SK-N-SH (cell line): ENCODE data around the gene FMNL2. TPM values are rescaled to one million over a fixed set of nuclear protein-coding genes. Genes with fewer than 3 reads are reported as not detected.

Experiments used
- CTCF ChIA-PET: fragments of 300-600, 350-600 bp; formaldehyde crosslinking; extraction: SDS; loops from one replicate; lab custom pipeline; 2021; lab: Yijun Ruan, JAX
- POLR2A ChIA-PET: fragments of 350-600 bp; sonication (Branson Sonifier 250); formaldehyde crosslinking; extraction: SDS; loops from one replicate; lab custom pipeline; 2020; ENCODE audit warnings: antibody characterized with exemption, inconsistent platforms; lab: Yijun Ruan, JAX
- DNase-seq: peaks from one replicate; pipeline ENCODE4 v3.0.0; 2012
- H2AFZ ChIP-seq: fragments of 200-600 bp; sonication (generic); 2 replicates; pipeline ENCODE4 v1.8.1; 2016; ENCODE audit warnings: antibody characterized with exemption, mild to moderate bottlenecking, low read depth
- H3F3A ChIP-seq: fragments of 200-600 bp; sonication (generic); replicated peaks from 2 replicates; pipeline ENCODE3; 2016; ENCODE audit warnings: antibody characterized with exemption, mild to moderate bottlenecking; ENCODE audit not compliant: insufficient read depth
- H3K27ac ChIP-seq, 2 experiments: fragments of 200-500 bp in 1 of 2; fragments of 200-600 bp in 1 of 2; sonication (Bioruptor generic) in 1 of 2; sonication (generic), shearing (Covaris generic) in 1 of 2; 2 replicates each; pipeline versions ENCODE4 v1.5.1 to v1.6.1; 2014 to 2016; ENCODE audit warnings: low read depth in 2 of 2, inconsistent platforms in 1 of 2, low read length in 1 of 2, mild to moderate bottlenecking in 1 of 2, mixed read lengths in 1 of 2
- H3K27me3 ChIP-seq: fragments of 200-600 bp; sonication (generic), shearing (Covaris generic); 2 replicates; pipeline ENCODE4 v1.6.1; 2016; ENCODE audit warnings: mixed run types; ENCODE audit not compliant: insufficient read depth
- H3K36me3 ChIP-seq, 2 experiments: fragments of 200-500 bp in 1 of 2; fragments of 200-600 bp in 1 of 2; sonication (Bioruptor generic) in 1 of 2; sonication (generic) in 1 of 2; replicated peaks in 1 of 2; 2 replicates each; pipeline versions ENCODE3 to v1.5.1; 2014 to 2016; ENCODE audit warnings: low read length in 1 of 2, mild to moderate bottlenecking in 1 of 2; ENCODE audit not compliant: insufficient read depth in 2 of 2, control insufficient read depth in 1 of 2
- H3K4me1 ChIP-seq, 2 experiments: fragments of 200-500 bp in 1 of 2; fragments of 200-600 bp in 1 of 2; sonication (Bioruptor generic) in 1 of 2; sonication (generic), shearing (Covaris generic) in 1 of 2; 2 replicates each; pipeline versions ENCODE4 v1.5.1 to v1.6.1; 2014 to 2016; ENCODE audit warnings: low read depth in 1 of 2, low read length in 1 of 2, mixed run types in 1 of 2; ENCODE audit not compliant: insufficient read depth in 2 of 2, control insufficient read depth in 1 of 2
- H3K4me2 ChIP-seq: fragments of 200-600 bp; sonication (generic), shearing (Covaris generic); 2 replicates; pipeline ENCODE4 v1.6.1; 2017; ENCODE audit warnings: mixed run types
- H3K4me3 ChIP-seq, 2 experiments: fragments of 200-500 bp in 1 of 2; fragments of 200-600 bp in 1 of 2; sonication (Bioruptor generic) in 1 of 2; sonication (generic), shearing (Covaris generic) in 1 of 2; 2 replicates each; pipeline versions ENCODE4 v1.5.1 to v1.8.1; 2014 to 2016; ENCODE audit warnings: low read depth in 2 of 2, inconsistent platforms in 1 of 2, low read length in 1 of 2, mild to moderate bottlenecking in 1 of 2, mixed read lengths in 1 of 2, moderate library complexity in 1 of 2
- H3K79me2 ChIP-seq: fragments of 200-600 bp; sonication (generic); 2 replicates; pipeline ENCODE4 v1.8.1; 2017; ENCODE audit warnings: mild to moderate bottlenecking; ENCODE audit not compliant: insufficient read depth
- H3K9ac ChIP-seq: fragments of 200-600 bp; sonication (generic); 2 replicates; pipeline ENCODE4 v1.6.1; 2017; ENCODE audit warnings: mixed run types
- H3K9me2 ChIP-seq: fragments of 200-600 bp; sonication (generic); 2 replicates; pipeline ENCODE4 v1.6.1; 2017; ENCODE audit warnings: mixed run types
- H3K9me3 ChIP-seq: fragments of 200-600 bp; sonication (generic); 2 replicates; pipeline ENCODE4 v1.6.1; 2017; ENCODE audit warnings: mixed run types, mild to moderate bottlenecking, moderate library complexity
- H4K20me1 ChIP-seq: fragments of 200-600 bp; sonication (generic); 2 replicates; pipeline ENCODE4 v1.6.1; 2017; ENCODE audit warnings: mild to moderate bottlenecking, mixed run types; ENCODE audit not compliant: insufficient read depth
- EP300 ChIP-seq, 2 experiments: IDR thresholded peaks; 2 replicates each; pipeline versions ENCODE4 v1.4.0 to v1.6.1; 2012; ENCODE audit warnings: borderline replicate concordance in 1 of 2, low read depth in 1 of 2, low read length in 1 of 2
- FOXJ3 ChIP-seq: sonication (generic); formaldehyde crosslinking; IDR thresholded peaks from 2 replicates; pipeline ENCODE4 v1.5.1; 2020; ENCODE audit warnings: mild to moderate bottlenecking, missing genetic modification reagents
- GATA2 ChIP-seq: sonication (generic); formaldehyde crosslinking; IDR thresholded peaks from 2 replicates; pipeline ENCODE4 v1.5.0; 2020; ENCODE audit warnings: mild to moderate bottlenecking, missing genetic modification reagents
- NRF1 ChIP-seq: IDR thresholded peaks from 2 replicates; pipeline ENCODE4 v1.6.1; 2012; ENCODE audit warnings: low read depth, mild to moderate bottlenecking, low read length
- POLR2AphosphoS5 ChIP-seq: IDR thresholded peaks from 2 replicates; pipeline ENCODE4 v1.6.1; 2012; ENCODE audit warnings: low read depth, low read length
- SIN3A ChIP-seq: IDR thresholded peaks from 2 replicates; pipeline ENCODE4 v1.6.1; 2012; ENCODE audit warnings: low read depth, mild to moderate bottlenecking, low read length, moderate library complexity, borderline replicate concordance
- SMC3 ChIP-seq: IDR thresholded peaks from 2 replicates; pipeline ENCODE4 v1.6.1; 2012; ENCODE audit warnings: low read depth, low read length, improper control_type of control experiment
- WGBS: methylation state at CpG from one replicate; pipeline ENCODE4 v1.1.6; 2017; ENCODE audit warnings: low lambda C conversion rate; 5-methylcytosine and 5-hydroxymethylcytosine counted together
- polyA plus RNA-seq, 3 experiments: library from polyadenylated mRNA; depleted of rRNA; stranded (reverse); fragments of >200 nt; gene quantifications; 2 replicates each; pipeline ENCODE4 v1.2.3, GENCODE V29; 2012
- TF ChIP-seq, protein P1 (sequence below): IDR thresholded peaks from 2 replicates; pipeline ENCODE4 v1.4.0; 2012; ENCODE audit warnings: low read depth, borderline replicate concordance
- TF ChIP-seq, protein P2 (sequence below): IDR thresholded peaks from 2 replicates; pipeline ENCODE4; 2012
- TF ChIP-seq, protein P3 (sequence below): IDR thresholded peaks from 2 replicates; pipeline ENCODE4 v1.6.1; 2012; ENCODE audit warnings: mild to moderate bottlenecking, low read depth, low read length, moderate library complexity
- TF ChIP-seq, protein P4 (sequence below): IDR thresholded peaks from 2 replicates; pipeline ENCODE4 v1.4.0; 2012; ENCODE audit warnings: low read depth, borderline replicate concordance

The FMNL2 gene
- polyA plus RNA-seq, 1 of the 3 experiments (the other 2 are of a cell fraction), result 14.5 TPM

DNA sequence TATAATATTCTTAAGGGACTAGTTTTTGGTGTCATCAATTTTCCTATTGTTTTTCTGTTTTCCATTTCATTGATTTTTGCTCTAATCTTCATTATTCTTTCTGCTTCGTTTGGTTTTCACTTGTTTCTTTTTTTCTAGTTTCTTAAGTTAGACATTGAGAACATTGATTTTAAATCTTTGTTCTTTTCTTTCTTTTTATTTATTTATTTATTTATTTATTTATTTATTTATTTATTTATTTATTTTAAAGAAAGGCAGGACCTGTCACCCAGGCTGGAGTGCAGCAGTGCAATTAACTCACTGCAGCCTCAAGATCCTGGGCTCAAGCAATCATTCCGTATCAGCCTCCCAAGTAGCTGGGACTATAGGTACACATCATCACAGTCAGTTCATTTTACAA is 7.0 kb upstream of the FMNL2 start:
- POLR2A ChIA-PET, result no interaction called here

DNA sequence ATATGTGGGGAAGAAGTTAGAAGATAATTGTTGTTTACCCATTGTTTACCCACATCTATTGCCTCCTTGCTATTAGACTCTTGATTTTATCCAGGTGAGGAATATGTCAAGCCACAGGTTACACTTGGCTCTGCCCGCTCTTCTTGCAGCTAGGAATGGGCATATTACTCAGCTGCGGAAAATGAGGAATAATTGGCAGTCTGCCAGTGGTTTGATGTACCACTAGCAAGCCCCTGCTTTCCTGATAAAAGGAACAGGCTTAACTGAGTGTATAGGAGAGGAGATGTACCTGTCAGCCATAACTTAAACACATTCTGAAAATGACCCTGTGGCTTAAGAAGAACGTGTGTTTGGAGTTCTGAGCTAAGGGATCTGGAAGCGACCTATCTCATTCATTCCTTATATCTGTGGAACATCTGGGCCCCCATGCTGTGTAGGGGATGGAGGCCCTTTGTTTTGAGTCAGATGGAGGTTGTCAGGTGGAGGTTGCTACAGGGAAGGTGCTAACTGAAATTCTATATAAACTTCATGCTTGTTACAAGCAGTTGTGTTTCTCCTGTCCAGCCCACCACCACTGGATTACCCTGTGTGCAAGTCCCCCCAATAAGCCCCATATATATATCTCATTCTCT is 4.6 kb upstream of the FMNL2 start:
- no peaks in the 10 kb centered on the region for H3K4me1 ChIP-seq
- no peak overlapping the region for H2AFZ ChIP-seq
- no peak for DNase-seq
- ChIA-PET CTCF (no interaction called here), POLR2A (no interaction called here)
- H3K27ac ChIP-seq, result no peak overlapping the region
- H3K4me3 ChIP-seq, result no peak overlapping the region
- TF ChIP-seq SMC3, result no peak
- TF ChIP-seq FOXJ3, result no peak
- TF ChIP-seq NRF1, result no peak
- TF ChIP-seq, protein P1, sequence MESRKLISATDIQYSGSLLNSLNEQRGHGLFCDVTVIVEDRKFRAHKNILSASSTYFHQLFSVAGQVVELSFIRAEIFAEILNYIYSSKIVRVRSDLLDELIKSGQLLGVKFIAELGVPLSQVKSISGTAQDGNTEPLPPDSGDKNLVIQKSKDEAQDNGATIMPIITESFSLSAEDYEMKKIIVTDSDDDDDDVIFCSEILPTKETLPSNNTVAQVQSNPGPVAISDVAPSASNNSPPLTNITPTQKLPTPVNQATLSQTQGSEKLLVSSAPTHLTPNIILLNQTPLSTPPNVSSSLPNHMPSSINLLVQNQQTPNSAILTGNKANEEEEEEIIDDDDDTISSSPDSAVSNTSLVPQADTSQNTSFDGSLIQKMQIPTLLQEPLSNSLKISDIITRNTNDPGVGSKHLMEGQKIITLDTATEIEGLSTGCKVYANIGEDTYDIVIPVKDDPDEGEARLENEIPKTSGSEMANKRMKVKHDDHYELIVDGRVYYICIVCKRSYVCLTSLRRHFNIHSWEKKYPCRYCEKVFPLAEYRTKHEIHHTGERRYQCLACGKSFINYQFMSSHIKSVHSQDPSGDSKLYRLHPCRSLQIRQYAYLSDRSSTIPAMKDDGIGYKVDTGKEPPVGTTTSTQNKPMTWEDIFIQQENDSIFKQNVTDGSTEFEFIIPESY, result no peak
- H3K9me2 ChIP-seq, result no peaks in the 10 kb centered on the region
- H3K36me3 ChIP-seq, result no peaks in the 10 kb centered on the region
- H4K20me1 ChIP-seq, result no peaks in the 10 kb centered on the region
- H3K9ac ChIP-seq, result no peak overlapping the region
- 72% methylated on average over 4 of the region's 4 CpGs for WGBS
- H3K27me3 ChIP-seq, result no peaks in the 10 kb centered on the region
- H3K4me2 ChIP-seq, result no peak overlapping the region
- H3K9me3 ChIP-seq, result no peaks in the 10 kb centered on the region
- peaks cover 3% of the 10 kb centered on the region; the same call in 1 of the 2 replicates for H3K79me2 ChIP-seq
- H3F3A ChIP-seq, result no peaks in the 10 kb centered on the region

More for the DNA sequence above, 7.0 kb upstream of the FMNL2 start:
- no peaks in the 10 kb centered on the region for H3K4me1 ChIP-seq
- H3K9me2 ChIP-seq, result no peaks in the 10 kb centered on the region
- no peaks in the 10 kb centered on the region for H3K36me3 ChIP-seq
- H3K9ac ChIP-seq, result no peak overlapping the region
- H4K20me1 ChIP-seq, result no peaks in the 10 kb centered on the region
- H3K9me3 ChIP-seq, result no peaks in the 10 kb centered on the region
- 81% methylated on average over 2 of the region's 2 CpGs for WGBS
- no peaks in the 10 kb centered on the region for H3K79me2 ChIP-seq
- no peaks in the 10 kb centered on the region for H3K27me3 ChIP-seq
- TF ChIP-seq, protein P2, sequence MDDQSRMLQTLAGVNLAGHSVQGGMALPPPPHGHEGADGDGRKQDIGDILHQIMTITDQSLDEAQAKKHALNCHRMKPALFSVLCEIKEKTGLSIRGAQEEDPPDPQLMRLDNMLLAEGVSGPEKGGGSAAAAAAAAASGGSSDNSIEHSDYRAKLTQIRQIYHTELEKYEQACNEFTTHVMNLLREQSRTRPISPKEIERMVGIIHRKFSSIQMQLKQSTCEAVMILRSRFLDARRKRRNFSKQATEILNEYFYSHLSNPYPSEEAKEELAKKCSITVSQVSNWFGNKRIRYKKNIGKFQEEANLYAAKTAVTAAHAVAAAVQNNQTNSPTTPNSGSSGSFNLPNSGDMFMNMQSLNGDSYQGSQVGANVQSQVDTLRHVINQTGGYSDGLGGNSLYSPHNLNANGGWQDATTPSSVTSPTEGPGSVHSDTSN, result no peak
- TF ChIP-seq, protein P3, sequence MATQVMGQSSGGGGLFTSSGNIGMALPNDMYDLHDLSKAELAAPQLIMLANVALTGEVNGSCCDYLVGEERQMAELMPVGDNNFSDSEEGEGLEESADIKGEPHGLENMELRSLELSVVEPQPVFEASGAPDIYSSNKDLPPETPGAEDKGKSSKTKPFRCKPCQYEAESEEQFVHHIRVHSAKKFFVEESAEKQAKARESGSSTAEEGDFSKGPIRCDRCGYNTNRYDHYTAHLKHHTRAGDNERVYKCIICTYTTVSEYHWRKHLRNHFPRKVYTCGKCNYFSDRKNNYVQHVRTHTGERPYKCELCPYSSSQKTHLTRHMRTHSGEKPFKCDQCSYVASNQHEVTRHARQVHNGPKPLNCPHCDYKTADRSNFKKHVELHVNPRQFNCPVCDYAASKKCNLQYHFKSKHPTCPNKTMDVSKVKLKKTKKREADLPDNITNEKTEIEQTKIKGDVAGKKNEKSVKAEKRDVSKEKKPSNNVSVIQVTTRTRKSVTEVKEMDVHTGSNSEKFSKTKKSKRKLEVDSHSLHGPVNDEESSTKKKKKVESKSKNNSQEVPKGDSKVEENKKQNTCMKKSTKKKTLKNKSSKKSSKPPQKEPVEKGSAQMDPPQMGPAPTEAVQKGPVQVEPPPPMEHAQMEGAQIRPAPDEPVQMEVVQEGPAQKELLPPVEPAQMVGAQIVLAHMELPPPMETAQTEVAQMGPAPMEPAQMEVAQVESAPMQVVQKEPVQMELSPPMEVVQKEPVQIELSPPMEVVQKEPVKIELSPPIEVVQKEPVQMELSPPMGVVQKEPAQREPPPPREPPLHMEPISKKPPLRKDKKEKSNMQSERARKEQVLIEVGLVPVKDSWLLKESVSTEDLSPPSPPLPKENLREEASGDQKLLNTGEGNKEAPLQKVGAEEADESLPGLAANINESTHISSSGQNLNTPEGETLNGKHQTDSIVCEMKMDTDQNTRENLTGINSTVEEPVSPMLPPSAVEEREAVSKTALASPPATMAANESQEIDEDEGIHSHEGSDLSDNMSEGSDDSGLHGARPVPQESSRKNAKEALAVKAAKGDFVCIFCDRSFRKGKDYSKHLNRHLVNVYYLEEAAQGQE, result no peak
- TF ChIP-seq SMC3, result no peak
- TF ChIP-seq POLR2AphosphoS5, result no peak
- no peak for TF ChIP-seq GATA2 (CRISPR knock-in tag)
- TF ChIP-seq, protein P4, sequence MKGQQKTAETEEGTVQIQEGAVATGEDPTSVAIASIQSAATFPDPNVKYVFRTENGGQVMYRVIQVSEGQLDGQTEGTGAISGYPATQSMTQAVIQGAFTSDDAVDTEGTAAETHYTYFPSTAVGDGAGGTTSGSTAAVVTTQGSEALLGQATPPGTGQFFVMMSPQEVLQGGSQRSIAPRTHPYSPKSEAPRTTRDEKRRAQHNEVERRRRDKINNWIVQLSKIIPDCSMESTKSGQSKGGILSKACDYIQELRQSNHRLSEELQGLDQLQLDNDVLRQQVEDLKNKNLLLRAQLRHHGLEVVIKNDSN, result no peak
- no peak for TF ChIP-seq EP300 (IDR thresholded peaks at IDR 0.05; ENCODE audit: borderline replicate concordance in 1 of 2, low read depth in 1 of 2, low read length in 1 of 2)
- no peak for TF ChIP-seq SIN3A
- TF ChIP-seq, all 33 proteins: peak for 0
- H2AFZ ChIP-seq, result no peak overlapping the region
- no peak overlapping the region for H3K4me3 ChIP-seq
- no peak overlapping the region for H3K4me2 ChIP-seq
- CTCF ChIA-PET, result no interaction called here
- DNase-seq, result no peak
- no peaks in the 10 kb centered on the region for H3F3A ChIP-seq
- no peak overlapping the region for H3K27ac ChIP-seq
